ENCODE results near the gene RPS27L. TPM values are rescaled to one million over a fixed set of nuclear protein-coding genes. Genes with fewer than 3 reads are reported as not detected.

The RPS27L gene
- total and polyA plus RNA-seq, 2 of the 8 experiments (the other 6 are each of a cell fraction or from before 2014, with no cell fraction given) = 115 to 143 TPM

- H3K4me1 ChIP-seq (replicated peaks in 1 of 4; ENCODE audit: control insufficient read depth in 3 of 4, insufficient read depth in 4 of 4, low read length in 3 of 4) = peaks cover 0 to 3% (median 0%) of the 10 kb centered on the region in 4 experiments; a peak in 2 of 7 replicates
- no peak overlapping the region for H3K56ac ChIP-seq (replicated peaks; ENCODE audit: insufficient read length, low read depth, low read length)
- H3K23ac ChIP-seq (ENCODE audit: insufficient read length) = no peak overlapping the region
- ChIA-PET CTCF (ENCODE audit: partially characterized antibody) (no interaction called here), POLR2A (ENCODE audit: partially characterized antibody) (interaction anchor here (0.9 kb wide), 1 partner anchor 124 kb away, joined by 4 read pairs; no protein-coding TSS in a partner anchor)
- no peaks in the 10 kb centered on the region; the same call in 1 of the 2 replicates for H3K23me2 ChIP-seq (ENCODE audit: low read depth, low read length)
- FAIRE-seq (no peak), DNase-seq (ENCODE audit: low read depth in 1 of 2, low spot score in 2 of 2) (peak in 1 of 2 experiments; percentile 41)
- H3K9ac ChIP-seq (replicated peaks in 1 of 4; ENCODE audit: extremely low read depth in 1 of 4, low read depth in 3 of 4, low read length in 3 of 4) = no peak overlapping the region
- no peak overlapping the region for H3K18ac ChIP-seq (ENCODE audit: extremely low read depth, low read length)
- no peak overlapping the region for H2BK120ac ChIP-seq (replicated peaks; ENCODE audit: low read depth, low read length)
- no peak overlapping the region for H4K8ac ChIP-seq (ENCODE audit: extremely low read depth, insufficient read depth, low read length)
- no peak overlapping the region for H3K27ac ChIP-seq (ENCODE audit: low read depth, low read length)
- H3K4me3 ChIP-seq (ENCODE audit: extremely low read depth in 1 of 4, insufficient read depth in 2 of 4, low read depth in 3 of 4, low read length in 4 of 4) = no peak overlapping the region
- H2AK5ac ChIP-seq (ENCODE audit: low read depth, low read length) = no peak overlapping the region
- no peak overlapping the region for H4K5ac ChIP-seq (ENCODE audit: insufficient read length, low read depth, low read length)
- no peaks in the 10 kb centered on the region for H3K79me2 ChIP-seq (ENCODE audit: control insufficient read depth in 1 of 2, insufficient read depth in 2 of 2, low read length in 2 of 2)
- H2BK15ac ChIP-seq (ENCODE audit: low read length) = no peak overlapping the region
- H2AFZ ChIP-seq (ENCODE audit: low read length) = no peak overlapping the region
- H3K79me1 ChIP-seq (ENCODE audit: low read depth, low read length) = no peaks in the 10 kb centered on the region
- H3K4me2 ChIP-seq (ENCODE audit: insufficient read depth in 1 of 2, low read depth in 2 of 2, low read length in 2 of 2) = no peak overlapping the region
- no peak overlapping the region for H2BK12ac ChIP-seq (ENCODE audit: low read depth, low read length)
- no peak overlapping the region for H2BK5ac ChIP-seq (ENCODE audit: low read depth, low read length)
- H4K91ac ChIP-seq (replicated peaks; ENCODE audit: insufficient read length, low read length) = no peak overlapping the region
- H2BK20ac ChIP-seq (ENCODE audit: low read length) = no peak overlapping the region
- no peaks in the 10 kb centered on the region for H3K27me3 ChIP-seq (replicated peaks in 1 of 4; ENCODE audit: control insufficient read depth in 3 of 4, extremely low read depth in 1 of 4, insufficient read depth in 3 of 4, low read length in 3 of 4)
- H3K9me3 ChIP-seq (ENCODE audit: insufficient read depth in 2 of 2, low read depth in 1 of 2, low read length in 1 of 2) = no peaks in the 10 kb centered on the region
- no peak overlapping the region for H3K14ac ChIP-seq (ENCODE audit: insufficient read length)
- 83% methylated on average over 5 of the region's 5 CpGs; no CpG with 5 or more reads in 1 of the 2 experiments for WGBS, 2 experiments (ENCODE audit: extremely low coverage in 1 of 2, insufficient coverage in 1 of 2, insufficient read length in 1 of 2, insufficient replicate concordance in 2 of 2, low coverage in 1 of 2, low lambda C conversion rate in 2 of 2, missing lambda C conversion rate in 1 of 2)
- H3K4ac ChIP-seq (replicated peaks; ENCODE audit: insufficient read length, low read depth, low read length) = no peak overlapping the region
- no peaks in the 10 kb centered on the region for H4K20me1 ChIP-seq (replicated peaks in 1 of 2; ENCODE audit: control insufficient read depth in 1 of 2, insufficient read depth in 2 of 2, low read length in 2 of 2)
- no peaks in the 10 kb centered on the region for H3K36me3 ChIP-seq (ENCODE audit: control insufficient read depth in 2 of 4, insufficient read depth in 4 of 4, low read length in 3 of 4)
- no peak for TF ChIP-seq MAFK (IDR thresholded peaks at IDR 0.05; ENCODE audit: low read depth, low read length)
- TF ChIP-seq RFX5 (IDR thresholded peaks at IDR 0.05; ENCODE audit: borderline replicate concordance, low read depth, low read length) = no peak
- TF ChIP-seq RXRA (IDR thresholded peaks at IDR 0.05; ENCODE audit: insufficient read depth, low read depth, low read length) = no peak
- TF ChIP-seq POLR2A (IDR thresholded peaks at IDR 0.05; ENCODE audit: control extremely low read depth in 1 of 2, low read depth in 2 of 2, low read length in 2 of 2) = no peak
- no peak for TF ChIP-seq JUN (IDR thresholded peaks at IDR 0.05; ENCODE audit: low read depth, low read length)
- no peak for TF ChIP-seq PHF8 (conservative IDR thresholded peaks at IDR 0.05; ENCODE audit: low read depth, low read length)
- TF ChIP-seq POLR2AphosphoS5 (IDR thresholded peaks at IDR 0.05; ENCODE audit: low read depth, low read length) = no peak
- TF ChIP-seq ZNF274 (IDR thresholded peaks at IDR 0.05; ENCODE audit: borderline replicate concordance, extremely low read depth, low read length) = no peak
- no peak for TF ChIP-seq CBX8 (IDR thresholded peaks at IDR 0.05; ENCODE audit: borderline replicate concordance, low read depth, low read length)
- TF ChIP-seq TCF12 (IDR thresholded peaks at IDR 0.05; ENCODE audit: low read depth, low read length) = no peak
- no peak for TF ChIP-seq RBBP5 (IDR thresholded peaks at IDR 0.05; ENCODE audit: borderline replicate concordance, low read depth, low read length)
- TF ChIP-seq SIRT6 (IDR thresholded peaks at IDR 0.05; ENCODE audit: low read length) = no peak
- TF ChIP-seq SIX5 (IDR thresholded peaks at IDR 0.05; ENCODE audit: low read depth, low read length) = no peak
- TF ChIP-seq GTF2F1 (IDR thresholded peaks at IDR 0.05; ENCODE audit: borderline replicate concordance, low read depth, low read length) = no peak
- no peak for TF ChIP-seq SP2 (IDR thresholded peaks at IDR 0.05; ENCODE audit: low read length)
- TF ChIP-seq RNF2 (IDR thresholded peaks at IDR 0.05; ENCODE audit: borderline replicate concordance, low read depth, low read length, missing control alignments, poor library complexity, severe bottlenecking) = no peak
Observed at GRCh38 chr15:63178034-63178433, 20.8 kb upstream of the RPS27L start.

Data from H1 (cell line).